Measurements from ENCODE around the gene ASRGL1.
A peak's percentile ranks its signal among the peaks of the same experiment; 100 is the strongest.

ASRGL1 gene

DNA sequence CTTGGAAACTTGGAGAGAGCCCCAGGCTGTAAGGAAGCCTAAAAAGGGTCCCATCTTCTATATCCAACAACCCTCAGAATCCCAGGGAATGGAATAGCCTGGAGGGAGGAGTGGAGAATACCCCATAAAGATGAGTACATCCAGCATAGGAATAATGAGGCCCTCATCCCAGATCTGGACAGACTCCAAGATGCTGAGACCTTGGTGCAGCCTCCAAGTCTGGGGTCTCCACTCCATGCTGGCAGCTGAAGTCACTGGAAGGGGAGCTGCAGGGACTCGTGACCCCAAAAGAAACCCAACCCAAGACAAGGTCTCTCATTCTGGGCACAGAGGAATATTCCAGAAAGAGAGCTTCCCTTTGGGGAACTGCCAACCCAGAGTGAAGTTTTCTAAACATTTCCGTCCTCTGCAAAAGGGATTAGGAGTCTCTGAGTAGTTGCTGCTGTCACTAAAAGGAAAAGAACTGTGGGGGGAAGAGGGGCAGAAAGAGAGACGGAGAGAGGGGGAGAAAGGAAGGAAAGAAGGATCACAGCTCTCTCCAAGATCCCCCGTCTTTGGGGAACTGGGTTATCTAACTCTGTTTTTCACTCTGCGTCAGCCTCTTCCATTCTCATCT is 82.2 kb downstream of the ASRGL1 start:
- no peak for DNase-seq

DNA sequence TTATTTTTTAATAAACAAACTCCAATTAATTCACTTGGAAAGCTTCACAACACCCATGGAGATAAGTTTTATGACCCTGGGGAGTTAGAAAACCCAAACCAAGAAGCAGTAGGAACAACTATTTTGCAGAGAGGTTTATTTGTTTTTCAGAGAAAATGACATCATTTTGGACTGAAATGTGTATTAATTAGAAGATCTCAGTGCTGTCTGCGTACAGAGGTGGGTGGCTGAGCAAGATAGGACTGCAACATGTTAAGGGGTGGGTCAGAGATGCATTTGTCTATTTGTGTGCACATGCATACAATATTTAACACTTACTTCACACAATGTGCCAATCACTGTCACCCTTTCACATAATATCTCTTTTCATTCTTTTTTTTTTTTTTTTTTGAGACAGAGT is 82.7 kb downstream of the ASRGL1 start:
- DNase-seq = peak; percentile 29

DNA sequence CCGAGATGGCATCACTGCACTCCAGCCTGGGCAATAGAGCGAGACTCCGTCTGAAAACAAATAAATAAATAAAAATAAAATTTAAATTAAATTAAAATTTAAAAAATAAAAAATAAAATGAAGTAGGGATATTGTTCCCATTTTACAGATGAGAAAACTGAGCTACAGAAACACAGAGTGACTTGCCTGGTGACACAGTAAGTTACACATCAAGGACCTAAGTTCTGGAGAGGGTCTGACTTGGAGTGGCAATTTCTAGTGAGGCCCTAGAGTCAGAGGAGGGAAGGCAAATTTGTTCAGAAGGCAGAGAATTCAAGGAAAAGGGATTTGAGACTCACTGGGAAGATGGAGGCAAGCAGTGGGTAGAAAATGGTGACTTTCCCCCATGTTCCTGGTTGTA is 83.6 kb downstream of the ASRGL1 start:
- no peak for DNase-seq

DNA sequence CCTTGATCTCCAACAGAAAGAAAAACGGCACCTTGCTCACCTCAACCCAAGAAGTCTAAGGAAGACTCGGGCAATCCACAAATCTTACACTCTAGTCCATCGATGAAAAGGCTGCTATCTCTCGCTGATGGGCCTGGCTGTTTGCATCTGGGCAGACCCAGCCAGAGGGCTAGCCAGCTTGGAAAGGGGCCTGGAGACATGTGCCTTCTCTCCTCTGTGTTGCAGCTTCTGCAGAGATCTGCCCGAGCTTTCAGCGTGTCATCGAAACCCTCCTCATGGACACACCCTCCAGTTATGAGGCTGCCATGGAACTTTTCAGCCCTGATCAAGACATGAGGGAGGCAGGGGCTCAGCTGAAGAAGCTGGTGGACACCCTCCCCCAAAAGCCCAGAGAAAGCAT is 84.7 kb downstream of the ASRGL1 start:
- no peak for DNase-seq

DNA sequence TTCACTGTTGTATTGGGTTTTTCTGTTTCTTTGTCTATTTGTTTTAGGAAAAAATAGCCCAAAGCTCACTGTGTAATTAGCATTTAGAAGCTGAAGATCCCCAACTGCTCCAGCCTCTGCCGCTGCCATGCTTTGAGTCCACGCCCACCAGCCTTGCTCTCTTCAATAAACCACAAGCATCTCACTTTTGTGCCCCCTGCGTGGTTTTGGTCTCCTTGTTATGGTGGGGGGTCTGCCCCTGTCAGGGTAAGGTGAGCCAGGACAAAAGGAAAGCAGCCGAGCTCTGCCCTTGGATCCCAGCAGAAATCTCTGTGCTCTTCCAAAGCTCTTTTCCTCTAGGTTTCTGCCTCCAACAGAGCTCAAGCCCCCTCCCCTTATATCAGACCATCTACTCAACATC is 85.8 kb downstream of the ASRGL1 start:
- DNase-seq = no peak

DNA sequence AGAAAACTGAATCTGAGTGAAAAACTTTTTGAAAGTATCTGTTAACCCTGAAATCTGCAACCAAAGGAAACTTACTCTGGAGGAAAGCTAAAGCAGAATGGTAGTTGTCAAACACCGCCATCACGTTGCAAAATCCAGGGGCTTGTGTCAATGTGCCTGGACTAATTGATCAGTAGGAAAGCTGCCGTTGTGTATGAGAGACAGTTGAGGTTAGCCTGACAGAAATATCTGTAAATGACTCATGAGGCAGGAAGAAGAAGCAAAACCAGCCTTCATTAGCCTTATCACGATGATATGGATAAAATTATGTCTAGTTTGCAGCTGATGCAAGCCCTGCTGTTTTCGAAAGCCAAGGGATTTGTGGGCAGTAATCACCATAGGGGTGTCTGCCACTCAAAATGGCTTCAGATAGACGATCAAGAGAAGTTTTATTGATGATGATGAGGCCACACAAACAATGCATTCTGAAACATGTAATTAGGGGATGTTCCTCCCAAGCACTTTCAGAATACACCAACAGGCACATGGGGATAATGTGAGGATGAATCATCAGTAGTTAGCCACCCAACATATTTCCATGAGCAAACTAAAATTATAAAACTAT is 90.5 kb downstream of the ASRGL1 start:
- peak; percentile 80 for DNase-seq

DNA sequence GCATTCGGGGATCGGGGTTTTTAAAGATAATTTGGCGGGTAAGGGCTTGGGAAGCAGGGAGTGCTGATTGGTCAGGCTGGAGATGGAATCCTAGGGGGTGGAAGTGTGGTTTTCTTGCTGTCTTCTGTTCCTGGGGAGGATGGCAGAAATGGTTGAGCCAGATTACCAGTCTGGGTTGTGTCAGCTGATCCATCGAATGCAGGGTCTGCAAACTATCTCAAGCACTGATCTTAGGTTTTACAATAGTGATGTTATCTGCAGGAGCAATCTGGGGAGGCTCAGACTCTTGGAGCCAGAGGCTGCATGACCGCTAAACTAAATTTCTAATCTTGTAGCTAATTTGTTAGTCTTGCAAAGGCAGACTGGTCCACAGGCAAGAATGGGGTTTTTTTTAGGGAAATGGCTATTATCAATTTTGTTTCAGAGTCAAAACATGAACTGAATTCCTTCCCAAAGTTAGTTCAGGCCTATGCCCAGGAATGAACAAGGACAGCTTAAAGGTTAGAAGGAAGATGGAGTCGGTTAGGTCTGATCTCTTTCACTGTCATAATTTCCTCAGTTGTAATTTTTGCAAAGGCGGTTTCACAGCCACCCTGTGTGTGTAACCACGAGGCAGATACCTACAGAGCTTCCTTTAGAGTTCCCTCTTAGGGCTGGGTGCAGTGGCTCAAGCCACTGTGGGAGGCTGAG is 91.8 kb downstream of the ASRGL1 start:
- peak; percentile 68 for DNase-seq

DNA sequence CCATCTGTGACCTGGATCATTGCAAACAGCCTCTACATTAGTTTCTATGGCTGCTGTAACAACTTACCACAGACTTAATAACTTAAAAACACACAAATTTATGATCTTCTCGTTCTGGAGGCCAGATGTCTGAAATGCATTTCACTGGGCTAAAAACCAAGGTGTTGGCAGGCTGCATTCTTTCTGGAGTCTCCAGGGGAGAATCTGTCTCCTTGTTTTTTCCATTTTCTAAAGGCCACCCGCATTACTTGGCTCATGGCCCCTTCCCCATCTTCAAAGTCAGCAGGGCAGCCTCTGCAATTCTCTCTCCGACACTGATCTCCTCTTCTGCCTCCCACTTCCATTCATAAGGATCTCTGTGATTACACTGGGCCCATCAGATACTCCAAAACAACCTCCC is 93.2 kb downstream of the ASRGL1 start:
- no peak for DNase-seq

DNA sequence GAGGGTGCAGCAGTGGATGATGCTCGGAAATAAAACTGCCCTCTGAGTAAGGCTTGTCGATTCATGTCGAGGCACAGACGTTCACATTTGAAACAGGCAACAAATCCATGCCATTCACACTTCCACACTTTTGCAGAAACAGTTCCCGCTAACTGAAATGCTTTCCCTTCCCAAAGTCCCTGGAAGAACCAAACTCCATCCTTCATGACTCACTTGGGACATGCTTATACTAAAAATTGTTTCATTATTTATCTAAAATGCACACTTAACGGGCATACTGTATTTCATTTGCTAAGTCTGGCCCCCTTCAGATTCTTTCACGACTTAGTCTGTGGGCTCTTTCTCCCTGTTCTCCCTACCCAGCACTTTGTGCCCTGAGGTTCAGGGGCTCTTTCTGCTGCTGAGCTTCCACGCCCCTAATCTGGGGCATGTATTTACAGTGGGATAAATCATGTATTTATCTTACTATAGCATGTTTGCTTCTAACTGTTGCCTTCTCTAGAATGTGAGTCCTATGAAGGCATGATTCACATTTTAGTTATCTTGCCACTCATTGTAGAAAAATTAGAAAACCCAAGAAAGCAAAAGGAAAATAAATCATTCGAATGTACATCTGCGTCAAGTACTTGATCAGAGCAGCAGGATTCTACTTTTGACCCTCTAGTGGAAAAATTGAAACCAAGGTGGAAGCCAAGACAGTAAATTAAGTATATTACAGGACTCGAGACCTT is 94.1 kb downstream of the ASRGL1 start:
- no peak for DNase-seq

DNA sequence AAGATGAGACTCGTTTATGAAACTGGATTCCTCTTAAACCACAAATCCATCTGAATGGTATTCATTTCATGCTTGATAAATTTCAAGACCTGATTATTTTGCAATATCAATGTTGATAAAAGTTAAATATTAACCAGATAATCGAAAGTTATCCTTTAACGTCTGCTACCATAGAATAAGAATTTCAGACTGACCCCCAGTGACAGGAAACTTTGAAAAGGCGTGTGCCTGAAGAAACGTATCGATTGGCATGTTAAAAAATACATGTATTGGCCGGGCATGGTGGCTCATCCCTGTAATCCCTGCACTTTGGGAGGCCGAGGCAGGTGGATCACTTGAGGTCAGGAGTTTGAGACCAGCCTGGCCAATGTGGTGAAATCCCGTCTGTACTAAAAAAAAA is 95.4 kb downstream of the ASRGL1 start:
- DNase-seq = no peak

DNA sequence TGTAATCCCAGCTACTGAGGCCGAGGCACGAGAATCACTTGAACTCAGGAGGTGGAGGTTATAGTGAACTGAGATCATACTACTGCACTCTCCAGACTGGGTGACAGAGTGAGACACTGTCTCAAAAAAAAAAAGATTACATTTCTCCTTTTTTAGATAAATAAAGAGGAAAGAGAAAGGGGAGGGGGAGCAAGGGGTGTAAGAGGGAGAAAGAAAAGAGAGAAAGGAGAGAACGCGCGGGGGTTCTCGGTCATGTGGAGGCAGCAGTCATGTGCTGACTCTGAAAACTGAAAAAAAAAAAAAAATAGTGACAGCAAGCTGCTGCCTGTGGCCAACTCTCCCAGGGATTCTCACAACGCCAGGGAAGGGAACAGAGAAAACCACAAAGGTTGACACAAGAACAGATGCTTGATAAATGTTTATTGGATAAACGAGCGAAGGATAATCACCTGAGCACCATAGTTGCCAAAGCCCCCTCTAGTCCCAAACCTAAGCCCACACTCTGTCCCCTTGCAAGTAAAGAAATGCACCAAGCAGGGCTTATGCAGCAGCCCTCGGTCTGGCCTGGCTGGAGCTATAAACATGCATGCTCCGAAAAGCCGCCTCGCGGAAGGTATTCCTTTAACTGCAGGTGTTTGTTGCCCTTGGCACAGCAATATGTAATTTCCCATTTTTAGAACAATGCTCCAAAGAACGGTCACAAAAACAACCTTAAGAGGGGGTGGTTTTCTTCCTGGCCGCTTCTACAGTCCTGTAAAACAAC is 96.1 kb downstream of the ASRGL1 start:
- peak; percentile 33 for DNase-seq

DNA sequence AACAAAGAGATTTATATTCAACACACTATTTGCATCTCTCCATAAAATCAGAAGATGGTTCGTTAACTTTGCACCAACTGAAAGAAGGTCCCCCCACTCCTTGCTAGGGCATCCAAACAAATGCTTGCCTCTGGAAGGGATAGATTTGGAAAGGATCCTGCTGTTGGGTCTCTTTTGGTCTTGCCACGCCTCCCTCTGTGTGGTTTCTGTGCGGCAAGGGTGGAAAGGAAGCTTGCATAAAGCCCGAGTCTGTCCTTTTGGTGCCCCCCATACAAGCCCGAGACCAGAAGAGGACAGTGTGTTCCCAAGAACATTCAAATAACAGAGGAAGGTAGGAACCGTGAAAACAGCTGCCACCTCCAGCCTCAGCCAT is 96.6 kb downstream of the ASRGL1 start:
- DNase-seq = peak; percentile 73

DNA sequence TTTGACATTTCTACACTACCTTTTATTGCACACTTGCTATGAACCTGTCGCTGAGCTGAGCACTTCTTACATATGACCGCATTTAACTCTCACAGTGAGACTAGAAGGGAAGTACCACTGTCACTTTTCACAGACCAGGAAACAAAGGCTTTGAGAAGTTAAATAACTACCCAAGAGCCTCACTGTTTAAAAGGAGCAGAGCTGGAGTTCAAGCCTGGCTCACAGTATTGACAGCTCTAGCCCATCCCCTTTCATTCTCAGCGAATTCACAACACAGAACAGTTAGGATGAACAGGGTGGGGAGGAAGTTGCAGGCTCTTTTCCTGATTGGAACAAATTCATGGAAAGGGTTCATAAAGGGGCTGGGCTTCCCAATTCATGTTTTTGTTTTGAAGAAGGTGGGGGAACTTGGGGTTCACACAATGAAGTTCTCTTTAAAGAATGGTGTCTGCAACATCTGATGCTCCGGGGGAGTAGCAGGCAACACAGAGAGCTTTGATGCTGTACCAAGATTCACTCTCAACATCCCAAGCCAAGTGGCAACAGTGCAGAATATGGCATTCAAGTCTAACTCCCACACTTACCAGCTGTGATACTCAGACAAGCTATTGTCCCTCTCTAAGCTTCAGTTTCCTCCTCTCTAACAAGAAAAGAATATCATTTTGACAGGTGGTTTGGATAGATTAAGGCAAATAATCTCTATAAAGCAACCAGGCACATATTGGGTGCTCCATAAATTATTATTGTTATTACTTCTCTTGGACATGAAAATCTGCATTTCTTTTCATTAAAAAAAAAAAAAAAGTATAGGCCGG is 98.8 kb downstream of the ASRGL1 start:
- DNase-seq = peak; percentile 61

DNA sequence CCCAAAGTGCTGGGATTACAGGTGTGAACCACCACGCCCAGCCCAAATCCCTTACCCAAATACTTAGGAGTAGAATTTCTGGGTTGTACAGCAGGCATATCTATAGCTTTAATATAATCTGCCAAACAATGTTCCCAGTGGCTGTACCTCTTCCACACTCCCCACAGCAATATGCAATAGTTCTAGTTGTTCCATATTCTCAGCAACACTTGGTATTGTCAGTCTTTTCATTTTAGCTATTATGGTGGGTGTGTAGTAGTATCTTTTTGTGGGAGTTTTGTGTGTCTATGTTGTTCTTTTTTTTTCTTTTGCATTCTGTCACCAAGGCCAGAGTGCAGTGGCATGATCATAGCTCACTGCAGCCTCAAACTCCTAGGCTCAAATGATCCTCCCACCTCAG is 100.4 kb downstream of the ASRGL1 start:
- no peak for DNase-seq

DNA sequence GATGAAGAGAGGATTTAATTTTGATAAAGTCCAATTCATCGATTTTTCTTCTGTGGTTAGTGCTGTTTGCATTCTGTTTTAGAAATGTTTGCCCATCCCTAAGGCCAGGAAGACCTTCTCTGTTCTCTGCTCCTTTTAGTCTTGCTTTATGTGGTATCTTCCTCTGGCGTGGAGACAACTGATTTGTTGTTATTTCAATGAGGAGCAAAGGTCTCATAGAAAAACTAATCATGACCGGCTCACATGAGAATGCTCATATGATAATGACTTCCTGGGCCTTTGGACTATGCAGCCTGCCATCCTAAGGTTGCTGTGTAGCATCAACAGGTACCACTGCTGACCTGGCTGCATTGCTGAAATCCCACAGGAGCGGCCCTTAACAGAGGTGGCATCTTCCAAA is 101.4 kb downstream of the ASRGL1 start:
- DNase-seq = no peak

DNA sequence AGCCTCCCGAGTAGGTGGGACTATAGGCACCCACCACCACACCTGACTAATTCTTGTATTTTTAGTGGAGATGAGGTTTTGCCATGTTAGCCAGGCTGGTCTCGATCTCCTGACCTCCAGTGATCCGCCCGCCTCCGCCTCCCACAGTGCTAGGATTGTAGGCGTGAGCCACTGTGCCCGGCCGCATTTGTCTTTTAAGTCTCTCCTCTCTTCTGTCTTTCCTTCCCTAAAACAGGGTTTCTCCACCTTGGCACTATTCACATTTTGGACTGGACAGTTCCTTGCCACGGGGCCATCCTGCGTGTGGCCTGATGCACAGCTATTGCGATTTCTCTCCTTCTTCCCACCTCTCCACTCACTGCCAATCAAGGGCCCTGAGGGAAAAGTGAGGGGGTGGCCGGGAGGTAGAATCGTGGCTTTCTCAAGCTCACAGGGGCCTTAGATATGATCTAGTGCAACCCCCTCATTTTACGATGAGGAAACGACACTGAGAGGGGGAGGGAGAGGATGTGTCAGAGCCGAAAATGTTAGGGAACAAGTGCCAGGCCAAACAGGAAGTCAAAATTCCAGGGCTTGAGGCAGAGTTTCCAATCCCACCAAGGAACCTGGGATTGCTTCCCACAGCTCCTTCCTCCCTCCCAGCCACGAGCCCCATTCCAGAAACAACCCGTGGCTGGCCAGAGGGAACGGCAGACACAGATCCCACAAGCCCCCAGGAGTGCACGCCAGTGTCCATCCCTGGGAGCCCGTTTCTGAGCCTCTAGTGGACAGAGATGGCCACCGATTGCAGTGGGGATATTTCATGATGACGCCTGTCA is 102.7 kb downstream of the ASRGL1 start:
- DNase-seq = no peak
